Lung (tissue), 12 donors: ENCODE measurements around the gene PPIL6. TPM values are rescaled to one million over a fixed set of nuclear protein-coding genes. Genes with fewer than 3 reads are reported as not detected.

Source experiments
- ATAC-seq: fragments of 200-7000 bp; cut with Tn5 transposase; one replicate; pipeline ENCODE4 v1.9.1; 2020; ENCODE audit warnings: moderate number of reproducible peaks; ENCODE audit not compliant: insufficient read depth, low FRiP score
- DNase-seq, 3 donors: peaks; one replicate each; pipeline ENCODE4 v3.0.0-alpha.2; 2013 to 2017
- H3K27ac ChIP-seq, 2 donors: one replicate each; pipeline ENCODE4 v1.5.1; 2013; ENCODE audit warnings: mild to moderate bottlenecking in 2 of 2, moderate library complexity in 2 of 2, control low read depth in 1 of 2, inconsistent platforms in 1 of 2, low read depth in 1 of 2, low read length in 1 of 2
- H3K27me3 ChIP-seq, 3 donors: one replicate each; pipeline ENCODE4 v1.5.1; 2013; ENCODE audit warnings: low read length in 2 of 3; ENCODE audit not compliant: control insufficient read depth in 3 of 3, insufficient read depth in 3 of 3
- H3K36me3 ChIP-seq, 4 donors: one replicate each; pipeline ENCODE4 v1.5.1; 2013; ENCODE audit warnings: low read length in 4 of 4, mild to moderate bottlenecking in 1 of 4, moderate library complexity in 1 of 4; ENCODE audit not compliant: control insufficient read depth in 4 of 4, insufficient read depth in 4 of 4
- H3K4me1 ChIP-seq, 5 donors: one replicate each; pipeline ENCODE4 v1.5.1; 2013; ENCODE audit warnings: low read length in 5 of 5, mild to moderate bottlenecking in 2 of 5, moderate library complexity in 1 of 5; ENCODE audit not compliant: control insufficient read depth in 5 of 5, insufficient read depth in 5 of 5
- H3K4me3 ChIP-seq: one replicate; pipeline ENCODE4 v1.5.1; 2013; ENCODE audit warnings: mild to moderate bottlenecking, control low read depth, moderate library complexity
- H3K9ac ChIP-seq, 2 donors: one replicate each; pipeline ENCODE4 v1.5.1; 2013; ENCODE audit warnings: low read length in 2 of 2, control low read depth in 1 of 2; ENCODE audit not compliant: insufficient read depth in 1 of 2
- H3K9me3 ChIP-seq, 4 donors: one replicate each; pipeline ENCODE4 v1.5.1; 2013; ENCODE audit warnings: low read length in 3 of 4, mild to moderate bottlenecking in 1 of 4, moderate library complexity in 1 of 4; ENCODE audit not compliant: control insufficient read depth in 4 of 4, insufficient read depth in 3 of 4
- WGBS, 2 donors: extraction: QIAGEN DNeasy Blood & Tissue Kit; methylation state at CpG; one replicate each; pipeline ENCODE4 v1.1.7; 2013; 5-methylcytosine and 5-hydroxymethylcytosine counted together
- polyA plus RNA-seq, 2 donors: library from polyadenylated mRNA; stranded (reverse); fragments of 200-250 nt; gene quantifications; one replicate each; pipeline ENCODE4 v1.2.1, GENCODE V29; 2013
- total RNA-seq, 2 donors: library from RNA; depleted of rRNA in 1 of 2; stranded (reverse); fragments of >200 nt in 1 of 2; gene quantifications; one replicate each; pipeline ENCODE4 v1.2.1, GENCODE V29; 2014 to 2021
- TF ChIP-seq, protein P1 (sequence below): IDR thresholded peaks from 2 replicates; pipeline ENCODE4 v1.5.1; 2012; ENCODE audit warnings: mild to moderate bottlenecking; ENCODE audit errors: control extremely low read depth, extremely low read depth
- donor health status: control.
- donor health status: control.
- donor health status: Bipolar disorder and iron deficiency.
- donor health status: healthy.
- donor health status: DM: yes; HTN: yes; CAD: no.

PPIL6 gene
- total and polyA plus RNA-seq, 4 donors: 6.3 to 18.1 (median 13.3) TPM

GRCh38 chr6:109417646-109418045 lies 22.8 kb downstream of the PPIL6 start:
- Histone ChIP-seq H3K9ac (no peak overlapping the region), H3K36me3 (peaks cover 0 to 6% (median 0%) of the 10 kb centered on the region in 4 donors), H3K27me3 (no peaks in the 10 kb centered on the region), H3K27ac (no peak overlapping the region), H3K4me1 (no peaks in the 10 kb centered on the region), H3K4me3 (no peak overlapping the region), H3K9me3 (no peaks in the 10 kb centered on the region)
- WGBS, 2 donors: 84 to 90% methylated on average over 4 of the region's 4 CpGs
- TF ChIP-seq, protein P1, sequence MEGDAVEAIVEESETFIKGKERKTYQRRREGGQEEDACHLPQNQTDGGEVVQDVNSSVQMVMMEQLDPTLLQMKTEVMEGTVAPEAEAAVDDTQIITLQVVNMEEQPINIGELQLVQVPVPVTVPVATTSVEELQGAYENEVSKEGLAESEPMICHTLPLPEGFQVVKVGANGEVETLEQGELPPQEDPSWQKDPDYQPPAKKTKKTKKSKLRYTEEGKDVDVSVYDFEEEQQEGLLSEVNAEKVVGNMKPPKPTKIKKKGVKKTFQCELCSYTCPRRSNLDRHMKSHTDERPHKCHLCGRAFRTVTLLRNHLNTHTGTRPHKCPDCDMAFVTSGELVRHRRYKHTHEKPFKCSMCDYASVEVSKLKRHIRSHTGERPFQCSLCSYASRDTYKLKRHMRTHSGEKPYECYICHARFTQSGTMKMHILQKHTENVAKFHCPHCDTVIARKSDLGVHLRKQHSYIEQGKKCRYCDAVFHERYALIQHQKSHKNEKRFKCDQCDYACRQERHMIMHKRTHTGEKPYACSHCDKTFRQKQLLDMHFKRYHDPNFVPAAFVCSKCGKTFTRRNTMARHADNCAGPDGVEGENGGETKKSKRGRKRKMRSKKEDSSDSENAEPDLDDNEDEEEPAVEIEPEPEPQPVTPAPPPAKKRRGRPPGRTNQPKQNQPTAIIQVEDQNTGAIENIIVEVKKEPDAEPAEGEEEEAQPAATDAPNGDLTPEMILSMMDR: no peak
- ATAC-seq: no peak
- no peak for DNase-seq

- TF ChIP-seq, protein P1: no peak
- H3K4me3 ChIP-seq: no peak overlapping the region
- no peak overlapping the region for H3K9ac ChIP-seq
- H3K27me3 ChIP-seq: no peaks in the 10 kb centered on the region
- 94% methylated on average over 2 of the region's 2 CpGs for WGBS, 2 donors
- ATAC-seq (no peak), DNase-seq (no peak)
- H3K36me3 ChIP-seq: peaks cover 0 to 6% (median 0%) of the 10 kb centered on the region in 4 donors
- no peak overlapping the region for H3K27ac ChIP-seq
- no peaks in the 10 kb centered on the region for H3K4me1 ChIP-seq
- no peaks in the 10 kb centered on the region for H3K9me3 ChIP-seq
Observed at GRCh38 chr6:109411034-109411433, 29.4 kb downstream of the PPIL6 start.

- no peaks in the 10 kb centered on the region for H3K27me3 ChIP-seq
- H3K4me3 ChIP-seq: no peak overlapping the region
- ATAC-seq: no peak
- H3K27ac ChIP-seq: no peak overlapping the region
- H3K9me3 ChIP-seq: no peaks in the 10 kb centered on the region
- TF ChIP-seq, protein P1: no peak
- no peak overlapping the region for H3K9ac ChIP-seq
- 77 to 83% methylated on average over 4 of the region's 4 CpGs for WGBS, 2 donors
- DNase-seq: peak in 2 of 3 donors; percentile 18 to 31
- H3K4me1 ChIP-seq: no peaks in the 10 kb centered on the region
- H3K36me3 ChIP-seq: no peaks in the 10 kb centered on the region
Observed at GRCh38 chr6:109406196-109406595, 34.2 kb downstream of the PPIL6 start.

DNA sequence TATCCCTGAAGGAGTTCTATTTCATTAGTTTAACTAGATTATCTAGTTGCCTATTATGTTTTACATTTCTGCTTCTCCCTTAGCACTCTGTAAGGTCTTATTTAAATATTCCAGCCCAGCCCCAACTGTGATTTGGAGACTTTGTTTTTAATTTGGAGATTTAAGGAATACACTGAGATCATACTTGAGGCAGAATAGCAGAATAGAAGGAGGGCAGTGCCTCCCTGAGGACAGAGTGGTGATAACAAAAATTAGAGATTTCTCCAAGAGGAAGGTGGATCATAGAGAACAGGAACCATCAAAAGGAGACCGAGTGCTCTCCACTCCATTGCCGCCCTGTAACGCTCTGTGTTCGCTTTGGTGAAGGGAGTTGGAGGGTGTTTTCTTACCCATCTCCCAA lies 43.4 kb downstream of the PPIL6 start:
- TF ChIP-seq, protein P1: peak; percentile 5
- no peaks in the 10 kb centered on the region for H3K9me3 ChIP-seq
- no peak for ATAC-seq
- no peaks in the 10 kb centered on the region for H3K27me3 ChIP-seq
- H3K36me3 ChIP-seq: no peaks in the 10 kb centered on the region
- H3K27ac ChIP-seq: no peak overlapping the region
- H3K4me1 ChIP-seq: no peaks in the 10 kb centered on the region
- H3K9ac ChIP-seq: no peak overlapping the region
- WGBS, 2 donors: 45 to 67% methylated on average over 4 of the region's 4 CpGs
- H3K4me3 ChIP-seq: no peak overlapping the region
- DNase-seq: peak in 1 of 3 donors; percentile 22
